Gastrocnemius medialis (tissue), 4 donors: ENCODE data around the gene IARS1.

Experiments
- CTCF ChIP-seq, 5 experiments: fragments of 450-650 bp in 3 of 5; fragments of 200-600 bp in 2 of 5; sonication (generic) in 2 of 5; IDR thresholded peaks in 4 of 5; conservative IDR thresholded peaks in 1 of 5; 1 replicate in 4 of 5; 2 replicates in 1 of 5; pipeline ENCODE4 v1.5.1; 2016 to 2019; ENCODE audit warnings: antibody characterized with exemption in 5 of 5, mild to moderate bottlenecking in 3 of 5, moderate library complexity in 3 of 5
- POLR2A ChIP-seq, 2 donors: fragments of 450-650 bp; IDR thresholded peaks; one replicate each; pipeline ENCODE4 v1.6.1; 2017; ENCODE audit warnings: antibody characterized with exemption in 2 of 2, mild to moderate bottlenecking in 2 of 2, moderate library complexity in 2 of 2

GRCh38 chr9:92254381-92255337, 38.8 kb downstream of the IARS1 start:
- TF ChIP-seq CTCF (IDR thresholded peaks at IDR 0.05 in 4 of 5, conservative IDR thresholded peaks at IDR 0.05 in 1 of 5) (no peak), POLR2A (IDR thresholded peaks at IDR 0.05) (no peak)
